SU-DHL-6 (cell line): ENCODE data around the gene PRKAB1.

Experiments
- CTCF ChIP-seq: fragments of 200-600 bp; sonication (generic); IDR thresholded peaks from one replicate; pipeline ENCODE4 v1.5.1; 2017; ENCODE audit warnings: antibody characterized with exemption, mild to moderate bottlenecking, low read length, moderate library complexity; ENCODE audit not compliant: insufficient read depth, poor library complexity, severe bottlenecking
- EZH2phosphoT487 ChIP-seq: fragments of 200-600 bp; sonication (generic), shearing (Covaris generic); conservative IDR thresholded peaks from 2 replicates; pipeline ENCODE4 v1.6.1; 2018; ENCODE audit warnings: mild to moderate bottlenecking, antibody characterized with exemption, low read length, moderate library complexity, mixed read lengths

- TF ChIP-seq CTCF (no peak), EZH2phosphoT487 (no peak)
Measured at GRCh38 chr12:119705182-119705581, 37.2 kb downstream of the PRKAB1 start.
